ENCODE data around the gene GBX2. TPM values are rescaled to one million over a fixed set of nuclear protein-coding genes. Genes with fewer than 3 reads are reported as not detected.
A peak's percentile ranks its signal among the peaks of the same experiment; 100 is the strongest.

GBX2 gene
- total and polyA plus RNA-seq, 2 experiments from 2014 or later = 0.45 TPM; not detected in 1

GRCh38 chr2:236173729-236174607 is 5.8 kb upstream of the GBX2 start:
- no peak for DNase-seq (ENCODE audit: low spot score)
- no peaks in the 10 kb centered on the region for H3K36me3 ChIP-seq (replicated peaks; ENCODE audit: insufficient read depth, low read depth)
- WGBS (ENCODE audit: low lambda C conversion rate, missing lambda C conversion rate) = 7% methylated on average over 23 of the region's 23 CpGs
- H3K27me3 ChIP-seq = peaks cover 97% of the 10 kb centered on the region
- H3K79me2 ChIP-seq = no peaks in the 10 kb centered on the region
- peaks cover 16% of the 10 kb centered on the region for H3K4me1 ChIP-seq (ENCODE audit: insufficient read depth)
- no peaks in the 10 kb centered on the region for H3K9me2 ChIP-seq (replicated peaks; ENCODE audit: insufficient read depth)
- no peaks in the 10 kb centered on the region for H4K20me1 ChIP-seq (ENCODE audit: insufficient read depth, poor library complexity, severe bottlenecking)
- no peak overlapping the region for H3K4me3 ChIP-seq
- no peak overlapping the region for H2AFZ ChIP-seq
- H3K4me2 ChIP-seq = no peak overlapping the region
- no peaks in the 10 kb centered on the region for H3K9me3 ChIP-seq (ENCODE audit: low read depth)
- peak; percentile 0 for TF ChIP-seq EZH2 (IDR thresholded peaks at IDR 0.05; ENCODE audit: borderline replicate concordance)
- TF ChIP-seq CTCF (IDR thresholded peaks at IDR 0.05; ENCODE audit: poor library complexity) = no peak
- H3K27ac ChIP-seq = no peak overlapping the region

- Histone ChIP-seq H2AFZ (no peak overlapping the region), H4K20me1 (ENCODE audit: insufficient read depth, poor library complexity, severe bottlenecking) (no peaks in the 10 kb centered on the region), H3K27me3 (peaks cover 97% of the 10 kb centered on the region), H3K4me1 (ENCODE audit: insufficient read depth) (peaks cover 13% of the 10 kb centered on the region), H3K4me3 (no peak overlapping the region), H3K4me2 (peak overlapping the region; percentile 33), H3K36me3 (replicated peaks; ENCODE audit: insufficient read depth, low read depth) (no peaks in the 10 kb centered on the region), H3K9me3 (ENCODE audit: low read depth) (no peaks in the 10 kb centered on the region), H3K79me2 (no peaks in the 10 kb centered on the region), H3K27ac (no peak overlapping the region), H3K9me2 (replicated peaks; ENCODE audit: insufficient read depth) (no peaks in the 10 kb centered on the region)
- no peak for DNase-seq (ENCODE audit: low spot score)
- peak; percentile 96 for TF ChIP-seq EZH2 (IDR thresholded peaks at IDR 0.05; ENCODE audit: borderline replicate concordance)
- peak; percentile 80 for TF ChIP-seq EZH2phosphoT487 (IDR thresholded peaks at IDR 0.05; ENCODE audit: low read depth, severe bottlenecking, unreplicated experiment)
- no peak for TF ChIP-seq CTCF (IDR thresholded peaks at IDR 0.05; ENCODE audit: poor library complexity)
- 3% methylated on average over 35 of the region's 62 CpGs for WGBS (ENCODE audit: low lambda C conversion rate, missing lambda C conversion rate)
Observed at GRCh38 chr2:236173036-236173728, 5.0 kb upstream of the GBX2 start.

- Histone ChIP-seq H3K27me3 (peaks cover 98% of the 10 kb centered on the region), H3K9me3 (ENCODE audit: low read depth) (no peaks in the 10 kb centered on the region), H3K4me2 (peak overlapping the region; percentile 33), H3K9me2 (replicated peaks; ENCODE audit: insufficient read depth) (no peaks in the 10 kb centered on the region), H3K79me2 (no peaks in the 10 kb centered on the region), H3K4me1 (ENCODE audit: insufficient read depth) (peaks cover 8% of the 10 kb centered on the region), H3K4me3 (no peak overlapping the region), H3K36me3 (replicated peaks; ENCODE audit: insufficient read depth, low read depth) (no peaks in the 10 kb centered on the region), H4K20me1 (ENCODE audit: insufficient read depth, poor library complexity, severe bottlenecking) (no peaks in the 10 kb centered on the region), H2AFZ (no peak overlapping the region), H3K27ac (no peak overlapping the region)
- TF ChIP-seq CTCF (IDR thresholded peaks at IDR 0.05; ENCODE audit: poor library complexity) (no peak), EZH2 (IDR thresholded peaks at IDR 0.05; ENCODE audit: borderline replicate concordance) (peak; percentile 96), EZH2phosphoT487 (IDR thresholded peaks at IDR 0.05; ENCODE audit: low read depth, severe bottlenecking, unreplicated experiment) (peak; percentile 77)
- no peak for DNase-seq (ENCODE audit: low spot score)
- 3% methylated on average over 46 of the region's 46 CpGs for WGBS (ENCODE audit: low lambda C conversion rate, missing lambda C conversion rate)
Observed at GRCh38 chr2:236172255-236173035, 4.3 kb upstream of the GBX2 start.

Measured in hepatocyte (in vitro differentiated cells).